ENCODE data around the gene UAP1. TPM values are rescaled to one million over a fixed set of nuclear protein-coding genes. Genes with fewer than 3 reads are reported as not detected.
"Not testable (repeated sequence)": the region's sequence is repeated elsewhere in the genome, so short reads cannot be mapped to it uniquely, and the experiment has no call there.

The UAP1 gene
- total RNA-seq, 1 donor from 2014 or later = 30.7 TPM

- intact Hi-C loops (cut with micrococcal nuclease) = no loop called here
- ATAC-seq (peak; percentile 95), DNase-seq (peak; percentile 100)
Measured at GRCh38 chr1:162561037-162561615, 396 bp upstream of the UAP1 start.

- DNase-seq (no peak), ATAC-seq (no peak)
- intact Hi-C loops (cut with micrococcal nuclease) = no loop called here
Measured at GRCh38 chr1:162562470-162562828, 927 bp downstream of the UAP1 start.

- DNase-seq (no peak), ATAC-seq (no peak)
- intact Hi-C loops (cut with micrococcal nuclease) = no loop called here
Measured at GRCh38 chr1:162564762-162565218, 3.3 kb downstream of the UAP1 start.

- no peak for ATAC-seq
- intact Hi-C loops (cut with micrococcal nuclease) = no loop called here
- DNase-seq = no peak
Measured at GRCh38 chr1:162565460-162565859, 3.9 kb downstream of the UAP1 start.

GRCh38 chr1:162566870-162567269 is 5.3 kb downstream of the UAP1 start:
- intact Hi-C loops (cut with micrococcal nuclease) = no loop called here
- DNase-seq (no peak), ATAC-seq (no peak)

- intact Hi-C loops (cut with micrococcal nuclease) = no loop called here
- no peak for DNase-seq
- no peak for ATAC-seq
Measured at GRCh38 chr1:162568802-162569201, 7.3 kb downstream of the UAP1 start.

GRCh38 chr1:162570718-162571117 is 9.2 kb downstream of the UAP1 start:
- intact Hi-C loops (cut with micrococcal nuclease) = no loop called here
- no peak for DNase-seq

GRCh38 chr1:162571121-162571520 is 9.6 kb downstream of the UAP1 start:
- DNase-seq; ATAC-seq; intact Hi-C loops (cut with micrococcal nuclease): not testable (repeated sequence)

More at GRCh38 chr1:162570718-162571117, 9.2 kb downstream of the UAP1 start:
- ATAC-seq = no peak

- ATAC-seq (no peak), DNase-seq (no peak)
- intact Hi-C loops (cut with micrococcal nuclease) = no loop called here
Measured at GRCh38 chr1:162571696-162572095, 10.2 kb downstream of the UAP1 start.

GRCh38 chr1:162573136-162573535 is 11.6 kb downstream of the UAP1 start:
- ATAC-seq (no peak), DNase-seq (no peak)
- intact Hi-C loops (cut with micrococcal nuclease) = no loop called here

GRCh38 chr1:162578071-162578700 is 16.7 kb downstream of the UAP1 start:
- no peak for DNase-seq
- ATAC-seq = peak; percentile 62
- intact Hi-C loops (cut with micrococcal nuclease) = no loop called here

GRCh38 chr1:162578936-162579335 is 17.4 kb downstream of the UAP1 start:
- intact Hi-C loops (cut with micrococcal nuclease) = no loop called here
- ATAC-seq (no peak), DNase-seq (no peak)

- DNase-seq (no peak), ATAC-seq (no peak)
- intact Hi-C loops (cut with micrococcal nuclease) = no loop called here
Measured at GRCh38 chr1:162580308-162580707, 18.8 kb downstream of the UAP1 start.

GRCh38 chr1:162582901-162583300 is 21.4 kb downstream of the UAP1 start:
- intact Hi-C loops (cut with micrococcal nuclease); ATAC-seq; DNase-seq: not testable (repeated sequence)

- intact Hi-C loops (cut with micrococcal nuclease); ATAC-seq; DNase-seq: not testable (repeated sequence)
Measured at GRCh38 chr1:162585101-162585500, 23.6 kb downstream of the UAP1 start.

GRCh38 chr1:162587347-162587746 is 25.8 kb downstream of the UAP1 start:
- DNase-seq = no peak
- intact Hi-C loops (cut with micrococcal nuclease) = no loop called here
- ATAC-seq = no peak

GRCh38 chr1:162587761-162588260 is 26.3 kb downstream of the UAP1 start:
- intact Hi-C loops (cut with micrococcal nuclease) = no loop called here
- ATAC-seq = no peak
- no peak for DNase-seq

- ATAC-seq (no peak), DNase-seq (no peak)
- intact Hi-C loops (cut with micrococcal nuclease) = no loop called here
Measured at GRCh38 chr1:162590101-162590500, 28.6 kb downstream of the UAP1 start.

GRCh38 chr1:162590686-162591085 is 29.2 kb downstream of the UAP1 start:
- ATAC-seq = no peak
- intact Hi-C loops (cut with micrococcal nuclease) = no loop called here
- DNase-seq = no peak

GRCh38 chr1:162596514-162597170 is 35.1 kb downstream of the UAP1 start:
- intact Hi-C loops (cut with micrococcal nuclease) = no loop called here
- no peak for ATAC-seq
- DNase-seq = no peak

All from left ventricle myocardium superior (tissue), 1 donor.